Measurements from ENCODE around the gene CLIC5. TPM values are rescaled to one million over a fixed set of nuclear protein-coding genes. Genes with fewer than 3 reads are reported as not detected.

CLIC5 gene
- total RNA-seq, 2 donors from 2014 or later: 2.2 to 2.6 TPM

DNA sequence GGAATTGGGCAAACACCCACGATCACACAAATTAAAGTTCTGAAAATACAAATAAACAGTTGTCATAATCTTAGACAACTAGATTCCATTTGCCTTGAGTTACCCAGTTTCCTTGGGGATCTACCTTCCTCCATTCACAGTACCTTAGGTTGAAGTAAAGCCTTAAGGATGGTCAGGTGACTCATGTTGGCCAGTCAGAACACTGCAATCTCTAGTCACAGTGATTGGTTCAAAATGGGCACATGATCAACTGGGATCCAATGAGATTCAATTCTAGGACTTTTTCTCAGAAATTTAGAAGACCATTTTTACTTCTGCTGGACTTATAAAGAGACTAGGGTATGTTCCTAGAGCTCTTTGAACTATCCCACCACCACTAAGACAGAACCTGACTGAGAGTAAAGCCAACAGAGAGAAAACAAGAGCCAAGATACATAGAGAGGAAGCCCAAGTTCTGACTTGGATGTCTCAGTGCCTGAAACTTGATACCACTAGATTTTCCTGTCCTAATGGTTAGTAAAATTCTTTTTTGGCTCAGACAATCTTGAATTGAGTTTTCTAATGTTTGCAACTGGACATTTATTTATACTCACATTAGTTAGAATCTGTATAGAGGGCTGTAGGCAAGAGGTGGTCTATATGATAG, 8.6 kb upstream of the CLIC5 start:
- TF ChIP-seq, protein P1, sequence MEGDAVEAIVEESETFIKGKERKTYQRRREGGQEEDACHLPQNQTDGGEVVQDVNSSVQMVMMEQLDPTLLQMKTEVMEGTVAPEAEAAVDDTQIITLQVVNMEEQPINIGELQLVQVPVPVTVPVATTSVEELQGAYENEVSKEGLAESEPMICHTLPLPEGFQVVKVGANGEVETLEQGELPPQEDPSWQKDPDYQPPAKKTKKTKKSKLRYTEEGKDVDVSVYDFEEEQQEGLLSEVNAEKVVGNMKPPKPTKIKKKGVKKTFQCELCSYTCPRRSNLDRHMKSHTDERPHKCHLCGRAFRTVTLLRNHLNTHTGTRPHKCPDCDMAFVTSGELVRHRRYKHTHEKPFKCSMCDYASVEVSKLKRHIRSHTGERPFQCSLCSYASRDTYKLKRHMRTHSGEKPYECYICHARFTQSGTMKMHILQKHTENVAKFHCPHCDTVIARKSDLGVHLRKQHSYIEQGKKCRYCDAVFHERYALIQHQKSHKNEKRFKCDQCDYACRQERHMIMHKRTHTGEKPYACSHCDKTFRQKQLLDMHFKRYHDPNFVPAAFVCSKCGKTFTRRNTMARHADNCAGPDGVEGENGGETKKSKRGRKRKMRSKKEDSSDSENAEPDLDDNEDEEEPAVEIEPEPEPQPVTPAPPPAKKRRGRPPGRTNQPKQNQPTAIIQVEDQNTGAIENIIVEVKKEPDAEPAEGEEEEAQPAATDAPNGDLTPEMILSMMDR (IDR thresholded peaks at IDR 0.05): no peak
- no peak overlapping the region for H3K27ac ChIP-seq
- ATAC-seq (ENCODE audit: insufficient number of reproducible peaks, low FRiP score, low read depth): no peak

DNA sequence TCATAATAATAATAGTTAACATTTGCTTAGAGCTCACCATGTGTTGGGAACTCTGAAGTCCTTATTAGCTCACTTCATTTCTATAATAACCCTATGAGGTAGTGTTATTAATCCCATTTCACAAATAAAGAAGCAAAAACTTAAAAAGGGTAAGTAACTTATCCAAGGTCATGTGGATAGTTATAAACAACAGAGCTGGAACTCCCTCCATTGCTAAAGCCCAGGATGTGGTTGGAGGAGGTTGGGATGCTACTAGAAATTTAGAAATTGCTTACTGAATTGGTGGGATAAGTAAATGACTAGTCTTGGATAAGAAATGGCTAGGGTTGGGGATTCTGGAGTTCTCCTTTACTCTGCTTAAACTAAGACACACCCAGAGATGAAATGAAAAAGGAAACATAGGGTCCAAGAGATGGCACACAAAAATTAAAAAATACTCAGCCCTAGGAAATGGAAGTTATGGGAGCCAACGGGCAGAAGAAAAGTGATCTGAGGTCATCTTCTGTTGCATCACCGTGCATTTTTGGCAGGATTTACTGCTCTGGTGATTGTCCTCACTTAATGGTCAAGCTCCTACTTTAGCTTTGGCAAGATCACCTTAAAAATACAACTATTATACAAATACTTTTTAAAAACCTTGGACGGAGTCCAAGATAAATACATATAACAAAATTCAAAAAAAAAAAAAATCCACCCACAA, 7.7 kb upstream of the CLIC5 start:
- Histone ChIP-seq H3K27me3 (replicated peaks; ENCODE audit: insufficient read depth) (no peaks in the 10 kb centered on the region), H3K4me3 (no peak overlapping the region), H3K36me3 (no peaks in the 10 kb centered on the region), H3K4me1 (ENCODE audit: control insufficient read depth in 1 of 2, low read depth in 2 of 2) (no peaks in the 10 kb centered on the region), H3K9me3 (no peaks in the 10 kb centered on the region), H3K27ac (no peak overlapping the region)
- DNase-seq (ENCODE audit: low spot score) (no peak), ATAC-seq (ENCODE audit: insufficient number of reproducible peaks, low FRiP score, low read depth) (peak; percentile 28)
- TF ChIP-seq, protein P1 (IDR thresholded peaks at IDR 0.05): no peak

More for the DNA sequence above, 8.6 kb upstream of the CLIC5 start:
- Histone ChIP-seq H3K27me3 (replicated peaks; ENCODE audit: insufficient read depth) (no peaks in the 10 kb centered on the region), H3K4me1 (ENCODE audit: control insufficient read depth in 1 of 2, low read depth in 2 of 2) (no peaks in the 10 kb centered on the region), H3K36me3 (no peaks in the 10 kb centered on the region), H3K9me3 (no peaks in the 10 kb centered on the region), H3K4me3 (no peak overlapping the region)
- DNase-seq (ENCODE audit: low spot score): no peak

DNA sequence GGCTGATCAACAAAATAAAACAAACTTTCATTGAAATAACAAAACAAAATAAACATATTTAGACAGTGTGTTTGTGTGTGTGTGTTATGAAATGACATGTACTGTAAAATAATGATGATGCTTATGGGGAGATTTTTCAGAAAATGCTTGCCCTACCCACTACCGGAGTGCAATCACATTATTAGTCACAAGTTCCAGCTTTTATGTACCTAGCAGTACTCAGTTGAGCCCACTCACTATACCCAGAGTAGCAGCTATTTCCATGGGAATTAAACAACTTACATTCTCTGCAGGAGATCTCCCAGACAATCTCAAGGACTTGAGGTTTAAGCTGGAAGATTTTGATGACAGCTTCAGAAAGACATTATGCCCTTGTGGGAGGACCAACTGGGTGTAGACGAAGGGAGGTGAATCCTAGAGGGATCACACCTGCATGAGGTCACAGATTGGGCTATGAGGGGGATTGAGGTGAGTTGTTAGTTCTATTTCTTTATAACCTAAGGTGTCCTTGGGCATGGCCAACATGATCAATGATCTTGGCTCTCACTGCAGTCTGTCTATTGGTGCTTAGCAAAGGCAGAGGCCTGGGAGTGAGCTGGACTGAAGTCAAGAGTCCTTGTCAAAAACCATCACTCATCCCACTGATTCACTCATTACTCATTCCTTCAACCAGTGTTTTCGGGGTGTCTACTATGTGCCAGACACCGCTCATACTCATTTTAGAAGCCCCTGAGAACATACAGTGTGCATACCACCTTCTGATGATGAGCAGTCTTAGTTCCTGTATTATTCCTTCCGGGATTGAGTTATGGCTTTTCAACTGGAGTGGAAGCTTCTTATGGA, 6.7 kb upstream of the CLIC5 start:
- Histone ChIP-seq H3K9me3 (no peaks in the 10 kb centered on the region), H3K27me3 (replicated peaks; ENCODE audit: insufficient read depth) (no peaks in the 10 kb centered on the region), H3K27ac (no peak overlapping the region), H3K4me1 (ENCODE audit: control insufficient read depth in 1 of 2, low read depth in 2 of 2) (no peaks in the 10 kb centered on the region), H3K36me3 (no peaks in the 10 kb centered on the region), H3K4me3 (no peak overlapping the region)
- TF ChIP-seq, protein P1 (IDR thresholded peaks at IDR 0.05): no peak
- ATAC-seq (ENCODE audit: insufficient number of reproducible peaks, low FRiP score, low read depth) (no peak), DNase-seq (ENCODE audit: low spot score) (no peak)

DNA sequence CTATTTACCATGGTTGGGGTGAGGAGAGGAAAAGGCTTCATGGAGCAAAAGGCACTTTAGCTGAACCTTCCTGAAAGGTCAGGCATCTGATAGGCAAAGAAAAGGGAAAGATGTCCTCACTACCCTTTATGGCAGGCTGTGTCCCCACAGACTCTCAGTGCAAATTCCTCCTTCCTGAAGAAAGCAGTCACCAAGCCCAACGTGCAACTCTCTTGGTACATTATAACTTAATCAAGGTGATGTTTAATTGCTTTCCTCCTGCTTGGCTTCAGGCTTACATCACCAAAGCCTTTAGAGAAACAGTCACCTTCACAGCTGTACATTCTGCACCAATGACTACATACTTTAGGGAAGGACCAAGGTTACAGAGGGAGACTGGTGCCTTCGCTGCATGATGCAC, 2.1 kb upstream of the CLIC5 start:
- no peak for ATAC-seq (ENCODE audit: insufficient number of reproducible peaks, low FRiP score, low read depth)
- H3K27ac ChIP-seq: no peak overlapping the region
- H3K9me3 ChIP-seq: no peaks in the 10 kb centered on the region
- no peaks in the 10 kb centered on the region for H3K27me3 ChIP-seq (replicated peaks; ENCODE audit: insufficient read depth)
- H3K4me3 ChIP-seq: no peak overlapping the region
- H3K36me3 ChIP-seq: no peaks in the 10 kb centered on the region
- DNase-seq (ENCODE audit: low spot score): no peak
- TF ChIP-seq, protein P1 (IDR thresholded peaks at IDR 0.05): no peak
- peaks cover 14 to 17% of the 10 kb centered on the region in 2 donors for H3K4me1 ChIP-seq (ENCODE audit: control insufficient read depth in 1 of 2, low read depth in 2 of 2)

DNA sequence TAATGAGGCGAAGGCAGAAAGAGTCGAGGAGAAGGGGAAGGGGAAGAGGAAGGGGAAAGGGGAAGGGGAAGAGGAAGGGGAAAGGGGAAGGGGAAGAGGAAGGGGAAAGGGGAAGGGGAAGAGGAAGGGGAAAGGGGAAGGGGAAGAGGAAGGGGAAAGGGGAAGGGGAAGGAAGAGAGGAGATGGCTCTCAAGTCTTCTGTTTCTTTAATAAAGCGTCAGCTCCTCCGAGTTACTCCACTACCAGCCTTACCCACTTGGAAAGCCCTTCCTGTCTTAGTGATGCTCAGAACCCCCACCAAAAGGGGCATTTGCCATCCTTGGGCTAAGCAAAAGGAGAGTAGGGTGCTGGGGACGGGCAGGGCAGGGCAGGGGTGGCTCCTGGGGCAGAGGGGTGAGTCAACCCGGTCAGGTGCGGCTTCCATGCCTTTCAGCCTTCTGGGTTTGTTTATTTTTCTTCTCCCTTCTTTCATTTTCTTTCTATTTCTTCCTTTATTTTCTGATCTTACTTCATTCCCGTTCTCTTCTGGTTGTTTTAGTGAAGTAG, 476 bp upstream of the CLIC5 start:
- TF ChIP-seq, protein P1 (IDR thresholded peaks at IDR 0.05): no peak
- no peak overlapping the region for H3K27ac ChIP-seq
- H3K4me1 ChIP-seq (ENCODE audit: control insufficient read depth in 1 of 2, low read depth in 2 of 2): peaks cover 14 to 17% of the 10 kb centered on the region in 2 donors
- ATAC-seq (ENCODE audit: insufficient number of reproducible peaks, low FRiP score, low read depth) (no peak), DNase-seq (ENCODE audit: low spot score) (no peak)
- H3K9me3 ChIP-seq: no peaks in the 10 kb centered on the region
- H3K4me3 ChIP-seq: peak overlapping the region; percentile 72
- no peaks in the 10 kb centered on the region for H3K36me3 ChIP-seq
- H3K27me3 ChIP-seq (replicated peaks; ENCODE audit: insufficient read depth): no peaks in the 10 kb centered on the region

All from thoracic aorta (tissue), 2 donors.